Endothelial cell of umbilical vein (primary cell): ENCODE measurements around the gene ZNF483. TPM values are rescaled to one million over a fixed set of nuclear protein-coding genes. Genes with fewer than 3 reads are reported as not detected.

ENCODE experiments used
- BruUV-seq: library from RNA; stranded (reverse); fragments of 400-500 nt; replicated peaks from 2 replicates; lab custom pipeline; 2021; lab: Mats Ljungman, UMichigan
- CTCF ChIA-PET: fragments of 300-600, 350-600 bp; sonication (Branson Sonifier 250); formaldehyde crosslinking; loops from one replicate; lab custom pipeline; 2021; ENCODE audit warnings: antibody characterized with exemption, inconsistent platforms; lab: Charles Lee
- POLR2A ChIA-PET: fragments of 300-600, 350-600 bp; sonication (Branson Sonifier 250); formaldehyde crosslinking; loops from one replicate; lab custom pipeline; 2021; ENCODE audit warnings: antibody characterized with exemption, inconsistent platforms; lab: Charles Lee
- DNase-seq: peaks from one replicate; pipeline ENCODE4 v3.0.0-alpha.2; 2011; ENCODE audit warnings: low read depth, low spot score
- FAIRE-seq: peaks from 2 replicates; lab custom pipeline; 2011; peaks lifted over from hg19 to GRCh38; lab: Jason Lieb, UNC
- H2AFZ ChIP-seq: 2 replicates; pipeline ENCODE4 v1.6.0; 2012; ENCODE audit warnings: low read depth, low read length, control low read depth, inconsistent platforms
- H3K27ac ChIP-seq: 2 replicates; pipeline ENCODE4 v1.5.1; 2011; ENCODE audit warnings: low read depth, mild to moderate bottlenecking, control low read depth, low read length, moderate library complexity; ENCODE audit not compliant: insufficient read depth
- H3K27me3 ChIP-seq, 2 experiments: 2 replicates each; pipeline versions ENCODE4 v1.6.0 to v1.6.1; 2011; ENCODE audit warnings: low read length in 2 of 2, mixed read lengths in 1 of 2; ENCODE audit not compliant: control insufficient read depth in 2 of 2, insufficient read depth in 2 of 2
- H3K36me3 ChIP-seq, 2 experiments: 2 replicates in 1 of 2; 3 replicates in 1 of 2; pipeline ENCODE4 v1.5.1; 2011; ENCODE audit warnings: low read length in 2 of 2, mild to moderate bottlenecking in 1 of 2, moderate library complexity in 1 of 2; ENCODE audit not compliant: control insufficient read depth in 2 of 2, insufficient read depth in 2 of 2; ENCODE audit errors: extremely low read depth in 1 of 2
- H3K4me1 ChIP-seq: 3 replicates; pipeline ENCODE4 v1.5.1; 2011; ENCODE audit warnings: mild to moderate bottlenecking, low read length; ENCODE audit not compliant: control insufficient read depth, insufficient read depth; ENCODE audit errors: extremely low read depth
- H3K4me2 ChIP-seq: 2 replicates; pipeline ENCODE4 v1.6.1; 2011; ENCODE audit warnings: low read length, control low read depth, mixed read lengths; ENCODE audit not compliant: insufficient read depth
- H3K4me3 ChIP-seq, 3 experiments: fragments of 200-600 bp in 1 of 3; sonication (generic), shearing (Covaris generic) in 1 of 3; replicated peaks in 1 of 3; 2 replicates each; pipeline ENCODE4 v1.5.1; 2011 to 2016; ENCODE audit warnings: control low read depth in 3 of 3, low read length in 3 of 3, mild to moderate bottlenecking in 2 of 3, inconsistent platforms in 1 of 3, low read depth in 1 of 3, moderate library complexity in 1 of 3; ENCODE audit not compliant: insufficient read depth in 1 of 3
- H3K79me2 ChIP-seq: 2 replicates; pipeline ENCODE4 v1.6.0; 2012; ENCODE audit warnings: low read length, inconsistent platforms; ENCODE audit not compliant: control insufficient read depth, insufficient read depth
- H3K9ac ChIP-seq: replicated peaks from 2 replicates; pipeline ENCODE3; 2011; ENCODE audit warnings: low read length, control low read depth; ENCODE audit not compliant: insufficient read depth; ENCODE audit errors: extremely low read depth
- H3K9me1 ChIP-seq: replicated peaks from 3 replicates; pipeline ENCODE4 v1.6.0; 2011; ENCODE audit warnings: mild to moderate bottlenecking, low read length; ENCODE audit not compliant: control insufficient read depth, insufficient read depth; ENCODE audit errors: extremely low read depth
- H3K9me3 ChIP-seq: replicated peaks from 2 replicates; pipeline ENCODE4 v1.5.1; 2012; ENCODE audit warnings: low read length, inconsistent platforms; ENCODE audit not compliant: control insufficient read depth, insufficient read depth
- H4K20me1 ChIP-seq: replicated peaks from 2 replicates; pipeline ENCODE3; 2011; ENCODE audit warnings: mild to moderate bottlenecking, low read length; ENCODE audit not compliant: control insufficient read depth, insufficient read depth; ENCODE audit errors: extremely low read depth
- EZH2 ChIP-seq: IDR thresholded peaks from 2 replicates; pipeline ENCODE4 v1.6.1; 2012; ENCODE audit warnings: borderline replicate concordance, low read depth, mild to moderate bottlenecking, moderate library complexity, low read length, inconsistent platforms; ENCODE audit not compliant: severe bottlenecking
- FOS ChIP-seq: IDR thresholded peaks from 2 replicates; pipeline ENCODE4 v1.6.1; 2011; ENCODE audit warnings: mild to moderate bottlenecking, low read length, moderate library complexity, borderline replicate concordance; ENCODE audit not compliant: insufficient read depth
- GATA2 ChIP-seq: IDR thresholded peaks from 2 replicates; pipeline ENCODE4 v1.7.0; 2011; ENCODE audit warnings: low read depth, mild to moderate bottlenecking, moderate library complexity, mixed read lengths, low read length; ENCODE audit not compliant: insufficient read length, insufficient read depth
- JUN ChIP-seq: IDR thresholded peaks from 2 replicates; pipeline ENCODE4 v1.6.1; 2011; ENCODE audit warnings: borderline replicate concordance, low read depth; ENCODE audit not compliant: insufficient read length, insufficient read depth
- MYC ChIP-seq: IDR thresholded peaks from one replicate; pipeline ENCODE4 v1.6.1; 2011; ENCODE audit warnings: mild to moderate bottlenecking, low read depth, low read length
- POLR2A ChIP-seq: IDR thresholded peaks from 2 replicates; pipeline ENCODE4 v1.6.1; 2012; ENCODE audit warnings: low read depth, mild to moderate bottlenecking, control low read depth, low read length
- POLR2AphosphoS5 ChIP-seq: IDR thresholded peaks from 2 replicates; pipeline ENCODE4 v1.6.1; 2012; ENCODE audit warnings: low read depth, mild to moderate bottlenecking, control low read depth, low read length, moderate library complexity; ENCODE audit not compliant: insufficient read depth
- dilution Hi-C: fragments of 300-500 bp; cut with MboI; formaldehyde crosslinking; loops from one replicate; pipeline ENCODE4 v1.15.0; 2019; ENCODE audit warnings: low sequenced_read_pairs; ENCODE audit not compliant: extremely low pct_ligation_motif_present
- intact Hi-C: fragments of 100-400 bp; cut with micrococcal nuclease; formaldehyde crosslinking; loops from one replicate; pipeline ENCODE4 v1.10.0; 2022
- polyA plus RNA-seq, 4 experiments: library from polyadenylated mRNA; depleted of rRNA in 3 of 4; stranded (reverse) in 3 of 4; unstranded in 1 of 4; fragments of >200 nt; gene quantifications; 2 replicates each; pipeline versions ENCODE4 v1.2.1 to v1.2.3, GENCODE V29; 2011 to 2012; ENCODE audit warnings: missing spikeins in 1 of 4
- total RNA-seq: library from RNA; stranded (reverse); gene quantifications from 2 replicates; pipeline ENCODE4 v1.2.3, GENCODE V29; 2021
- TF ChIP-seq, protein P1 (sequence below), 2 donors: IDR thresholded peaks; 1 replicate in 1 of 2; 2 replicates in 1 of 2; pipeline ENCODE4 v1.5.1; 2011; ENCODE audit warnings: low read length in 2 of 2, mild to moderate bottlenecking in 2 of 2, moderate library complexity in 2 of 2, control low read depth in 1 of 2, inconsistent platforms in 1 of 2, low read depth in 1 of 2; ENCODE audit not compliant: insufficient read depth in 1 of 2; ENCODE audit errors: extremely low read depth in 1 of 2
- TF ChIP-seq, protein P2 (sequence below): IDR thresholded peaks from 2 replicates; pipeline ENCODE4 v1.6.1; 2011; ENCODE audit not compliant: insufficient read depth, insufficient read length

ZNF483 gene
- total and polyA plus RNA-seq, 2 donors (not counting 3 experiments of a cell fraction or from before 2014, with no cell fraction given): 0.23 to 2.0 TPM

DNA sequence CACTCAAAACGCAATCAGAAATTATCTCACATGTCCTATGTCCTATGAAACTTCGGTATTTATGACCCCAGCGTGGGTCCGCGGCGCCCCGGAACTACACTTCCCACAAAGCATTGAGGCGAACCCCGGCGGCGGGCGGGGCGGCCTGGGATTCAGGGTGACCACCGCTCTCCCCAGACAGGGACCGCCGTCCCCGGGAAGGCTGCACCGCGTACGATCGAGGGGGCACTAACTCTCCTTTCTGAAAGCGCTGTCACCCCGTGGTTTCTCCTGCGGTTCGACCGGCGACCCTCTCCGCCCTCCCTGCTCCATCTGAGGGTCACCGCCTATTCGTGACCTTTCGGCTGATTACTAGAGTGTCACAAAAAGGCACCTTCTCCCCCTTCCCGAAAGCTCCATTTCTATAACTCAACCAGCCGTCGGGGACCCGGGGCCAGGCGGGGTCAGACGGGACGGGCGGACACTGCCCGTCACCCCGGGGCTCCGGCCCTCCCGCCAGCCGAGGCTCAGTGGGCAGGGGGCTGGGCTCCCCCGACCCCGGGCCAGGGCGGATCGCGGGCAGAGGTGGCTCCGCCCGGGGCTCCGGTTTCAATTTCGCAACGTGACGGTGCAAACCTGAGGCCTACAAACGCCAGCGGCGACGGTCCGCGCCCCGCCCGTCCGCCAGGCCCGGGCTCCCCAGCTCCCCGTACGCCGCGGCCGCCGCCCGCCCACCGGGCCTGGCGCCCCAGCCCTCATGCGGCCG is 42.1 kb upstream of the ZNF483 start:
- H3K36me3 ChIP-seq: no peaks in the 10 kb centered on the region
- TF ChIP-seq, protein P1, sequence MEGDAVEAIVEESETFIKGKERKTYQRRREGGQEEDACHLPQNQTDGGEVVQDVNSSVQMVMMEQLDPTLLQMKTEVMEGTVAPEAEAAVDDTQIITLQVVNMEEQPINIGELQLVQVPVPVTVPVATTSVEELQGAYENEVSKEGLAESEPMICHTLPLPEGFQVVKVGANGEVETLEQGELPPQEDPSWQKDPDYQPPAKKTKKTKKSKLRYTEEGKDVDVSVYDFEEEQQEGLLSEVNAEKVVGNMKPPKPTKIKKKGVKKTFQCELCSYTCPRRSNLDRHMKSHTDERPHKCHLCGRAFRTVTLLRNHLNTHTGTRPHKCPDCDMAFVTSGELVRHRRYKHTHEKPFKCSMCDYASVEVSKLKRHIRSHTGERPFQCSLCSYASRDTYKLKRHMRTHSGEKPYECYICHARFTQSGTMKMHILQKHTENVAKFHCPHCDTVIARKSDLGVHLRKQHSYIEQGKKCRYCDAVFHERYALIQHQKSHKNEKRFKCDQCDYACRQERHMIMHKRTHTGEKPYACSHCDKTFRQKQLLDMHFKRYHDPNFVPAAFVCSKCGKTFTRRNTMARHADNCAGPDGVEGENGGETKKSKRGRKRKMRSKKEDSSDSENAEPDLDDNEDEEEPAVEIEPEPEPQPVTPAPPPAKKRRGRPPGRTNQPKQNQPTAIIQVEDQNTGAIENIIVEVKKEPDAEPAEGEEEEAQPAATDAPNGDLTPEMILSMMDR (IDR thresholded peaks at IDR 0.05; ENCODE audit: extremely low read depth in 1 of 2, insufficient read depth in 1 of 2, low read depth in 1 of 2, low read length in 2 of 2): no peak
- TF ChIP-seq GATA2 (no peak), POLR2A (no peak), JUN (no peak), POLR2AphosphoS5 (no peak), EZH2 (no peak), FOS (no peak), MYC (no peak)
- TF ChIP-seq, protein P2, sequence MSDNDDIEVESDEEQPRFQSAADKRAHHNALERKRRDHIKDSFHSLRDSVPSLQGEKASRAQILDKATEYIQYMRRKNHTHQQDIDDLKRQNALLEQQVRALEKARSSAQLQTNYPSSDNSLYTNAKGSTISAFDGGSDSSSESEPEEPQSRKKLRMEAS: no peak
- ChIA-PET POLR2A (interaction anchor here (0.6 to 1.0 kb wide), 2 partner anchors 12 to 473 kb away, joined by 3 to 4 read pairs; no protein-coding TSS in a partner anchor), CTCF (no interaction called here)
- intact Hi-C loops (loop anchor here (1.0 to 5.0 kb wide), 2 partner anchors 42 to 114 kb away; partner anchors contain the start of genes PTGR1 and ZNF483), dilution Hi-C loops (no loop called here)
- H2AFZ ChIP-seq: peak overlapping the region; percentile 63
- no peaks in the 10 kb centered on the region for H3K9me1 ChIP-seq
- H3K79me2 ChIP-seq: peaks cover 52% of the 10 kb centered on the region
- H3K9me3 ChIP-seq: no peaks in the 10 kb centered on the region
- TSS peak; percentile 41 for BruUV-seq
- H3K27me3 ChIP-seq: no peaks in the 10 kb centered on the region
- H3K9ac ChIP-seq: peak overlapping the region; percentile 76
- peaks cover 8% of the 10 kb centered on the region for H3K4me1 ChIP-seq
- peaks cover 9% of the 10 kb centered on the region for H4K20me1 ChIP-seq
- peak overlapping the region; percentile 60 for H3K27ac ChIP-seq
- peak overlapping the region; percentile 75 for H3K4me2 ChIP-seq
- DNase-seq (peak; percentile 50), FAIRE-seq (peak; percentile 31)
- peak overlapping the region; percentile 68 to 78 (median 75) for H3K4me3 ChIP-seq
